ENCODE data around the gene PROSER3.
"Not testable (repeated sequence)": the region's sequence is repeated elsewhere in the genome, so short reads cannot be mapped to it uniquely, and the experiment has no call there.

The PROSER3 gene

DNA sequence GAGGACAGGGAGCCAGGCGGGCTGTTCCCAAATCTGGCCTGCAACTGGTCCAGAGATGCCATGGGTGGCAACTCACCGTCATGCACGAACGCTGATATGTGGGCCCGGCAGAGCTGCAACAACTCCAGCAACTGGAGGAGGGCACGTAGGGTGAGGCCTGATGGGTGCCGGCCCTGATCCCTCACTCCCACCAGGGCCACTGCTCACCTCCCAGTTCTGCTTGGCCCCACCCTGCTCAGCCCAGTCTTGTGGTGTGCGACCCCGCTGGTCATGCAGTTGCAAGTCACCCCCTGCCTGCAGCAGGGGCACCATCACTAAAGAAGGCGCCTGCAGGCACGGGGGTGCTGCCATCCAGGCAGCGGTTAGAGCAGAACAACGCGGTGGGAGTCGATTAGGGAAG is 34.3 kb downstream of the PROSER3 start:
- no peak for DNase-seq (ENCODE audit: low read depth)

DNA sequence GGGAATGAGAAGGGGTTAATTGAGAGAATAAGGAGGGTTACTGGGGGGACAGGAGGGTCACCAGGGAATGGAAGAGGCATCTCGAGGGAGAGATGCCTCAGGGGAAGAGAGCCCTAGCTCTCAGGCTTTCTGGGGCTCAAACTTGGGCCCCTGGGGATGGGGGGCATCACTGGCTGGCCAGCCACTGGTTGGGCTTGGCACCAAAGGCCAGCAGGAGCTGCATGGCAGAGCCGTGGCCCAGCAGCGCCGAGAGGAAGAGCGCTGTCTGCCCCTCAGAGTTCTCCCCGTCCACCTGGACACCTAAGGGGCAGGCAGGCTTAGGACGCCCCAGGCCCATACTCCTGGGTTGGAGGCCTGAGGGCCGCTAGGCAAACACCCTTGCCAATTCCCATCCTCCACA is 34.9 kb downstream of the PROSER3 start:
- no peak for DNase-seq (ENCODE audit: low read depth)

DNA sequence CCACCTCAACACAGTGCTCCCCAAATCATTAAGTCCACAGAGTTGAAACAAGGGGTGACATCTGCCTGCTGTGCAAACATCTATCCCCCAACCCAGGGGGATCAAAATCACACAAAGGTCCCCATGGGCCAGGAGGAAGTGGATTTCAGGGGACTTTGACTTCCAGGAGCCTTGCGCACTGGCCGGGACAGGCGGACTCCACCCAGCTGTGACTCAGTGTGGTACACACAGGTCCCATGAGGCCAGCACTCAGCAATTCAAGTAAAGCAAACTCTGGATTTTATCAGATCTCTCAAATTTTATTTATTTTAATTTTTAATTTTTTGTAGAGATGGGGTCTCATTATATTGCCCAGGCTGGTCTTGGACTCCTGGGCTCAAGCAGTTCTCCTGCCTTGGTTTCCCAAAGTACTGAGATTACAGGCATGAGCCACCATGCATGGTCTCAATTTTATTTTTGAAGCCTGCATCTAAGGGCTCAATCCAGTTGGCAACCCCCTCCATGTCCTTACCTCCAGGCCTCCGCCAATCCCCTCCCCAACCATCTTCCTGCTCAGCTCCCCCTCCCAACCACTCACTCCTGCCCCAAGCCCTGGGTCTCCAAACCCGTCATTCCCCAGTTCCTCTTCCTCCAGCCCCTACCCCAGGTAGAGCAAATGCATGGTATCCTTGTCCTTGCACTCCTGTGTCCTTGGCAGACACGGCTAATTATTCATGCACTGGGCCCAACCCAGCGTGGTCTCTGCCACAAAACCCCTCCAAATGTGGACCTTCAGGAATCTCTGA is 35.6 kb downstream of the PROSER3 start:
- DNase-seq (ENCODE audit: low read depth) = no peak

DNA sequence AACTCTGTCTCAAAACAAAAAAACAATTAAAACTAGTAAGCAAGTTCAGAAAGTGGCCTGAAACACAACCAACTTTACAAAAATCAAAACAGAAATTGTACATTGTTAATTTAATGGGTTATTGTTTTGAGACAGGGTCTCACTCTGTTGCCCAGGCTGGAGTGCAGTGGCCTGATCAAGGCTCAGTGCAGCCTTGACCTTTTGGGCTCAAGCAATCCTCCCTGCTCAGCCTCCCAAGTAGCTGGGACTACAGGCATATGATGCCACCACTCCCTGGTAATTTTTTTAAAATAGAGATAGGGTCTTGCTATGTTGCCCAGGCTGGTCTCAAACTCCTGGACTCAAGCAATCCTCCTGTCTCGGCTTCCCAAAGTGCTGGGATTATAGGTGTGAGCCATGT is 37.6 kb downstream of the PROSER3 start:
- DNase-seq (ENCODE audit: low read depth) = not testable (repeated sequence)

DNA sequence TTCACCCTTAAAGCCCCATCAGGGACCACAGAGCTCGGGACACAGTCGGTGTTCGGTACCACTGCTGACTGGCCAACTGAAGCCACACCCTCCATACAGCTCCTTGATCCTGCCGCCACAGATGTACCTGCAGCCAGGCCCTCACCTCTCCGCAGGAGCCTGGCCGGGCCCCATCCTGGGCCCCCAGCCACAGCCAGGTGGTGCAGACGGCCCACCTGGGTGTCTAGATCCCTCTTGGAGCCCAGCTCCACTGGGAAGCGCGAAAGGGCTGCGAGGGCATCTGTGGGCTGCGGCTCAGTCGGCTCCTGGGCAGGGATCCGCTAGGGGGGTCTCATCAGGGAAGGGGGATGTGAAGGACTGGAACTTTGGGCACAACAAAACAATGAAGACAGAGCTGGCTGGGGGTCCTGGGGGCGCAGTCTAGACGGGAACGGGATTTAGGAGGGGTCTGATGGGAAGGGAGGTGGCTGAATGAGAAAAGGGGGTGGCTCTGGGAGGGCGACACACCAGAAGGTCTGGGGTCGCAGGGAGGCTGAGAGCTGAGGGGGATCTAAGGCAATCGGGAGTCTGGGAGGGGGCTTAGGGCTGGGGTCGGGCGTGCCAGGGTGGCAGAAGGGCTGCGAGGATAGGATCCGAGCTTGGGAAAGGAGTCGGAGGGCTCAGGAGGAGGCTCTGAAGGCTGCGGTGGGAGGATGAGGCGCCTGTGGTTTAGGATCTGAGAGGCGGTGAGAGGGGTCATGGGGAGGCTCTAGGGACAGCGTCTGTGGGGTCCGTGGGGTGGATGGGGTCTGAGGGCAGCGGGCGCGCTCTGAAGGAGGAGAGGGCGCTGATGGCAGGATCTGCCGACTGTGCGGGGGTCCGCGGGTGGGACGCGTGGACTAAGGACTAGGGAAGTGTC is 38.9 kb downstream of the PROSER3 start:
- no peak for DNase-seq (ENCODE audit: low read depth)

DNA sequence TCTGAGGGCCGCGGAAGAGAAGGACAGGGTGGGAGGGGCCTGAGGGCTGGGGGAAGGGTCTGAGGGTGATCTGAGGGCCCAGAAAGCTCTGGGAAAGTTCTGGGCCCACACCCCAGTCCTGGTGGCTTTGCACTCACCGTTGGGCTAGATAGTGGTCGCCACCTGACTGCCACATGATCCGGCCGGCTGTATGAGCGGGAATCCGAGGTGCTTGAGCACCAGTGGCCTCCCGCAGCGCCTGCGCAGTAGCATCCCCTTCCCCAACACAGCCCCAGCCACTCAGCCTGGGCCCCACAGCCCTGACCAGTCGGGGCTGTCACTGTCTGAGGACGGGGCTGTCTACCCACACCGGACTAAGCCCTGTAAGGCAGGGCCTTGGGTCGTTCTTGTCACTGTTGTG is 39.7 kb downstream of the PROSER3 start:
- DNase-seq (ENCODE audit: low read depth) = no peak

DNA sequence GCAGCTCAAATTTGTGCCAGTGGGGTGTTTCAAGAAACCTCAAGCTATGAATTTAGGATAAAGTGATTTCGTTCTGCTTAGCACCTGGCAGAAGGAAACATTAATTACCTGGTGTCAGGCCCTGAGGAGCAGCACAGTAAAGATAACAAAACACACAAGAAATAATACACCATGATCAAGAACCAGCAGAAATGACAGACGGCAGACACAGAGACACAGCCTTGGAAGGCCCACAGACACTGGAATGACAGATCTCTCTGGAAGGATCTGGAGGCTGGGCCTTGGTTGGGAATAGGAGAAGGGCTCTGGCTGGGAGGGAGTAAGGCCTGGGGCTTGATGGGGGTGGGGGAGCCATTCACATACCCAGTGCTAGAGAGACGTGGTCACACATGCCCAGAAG is 43.9 kb downstream of the PROSER3 start:
- no peak for DNase-seq (ENCODE audit: low read depth)

DNA sequence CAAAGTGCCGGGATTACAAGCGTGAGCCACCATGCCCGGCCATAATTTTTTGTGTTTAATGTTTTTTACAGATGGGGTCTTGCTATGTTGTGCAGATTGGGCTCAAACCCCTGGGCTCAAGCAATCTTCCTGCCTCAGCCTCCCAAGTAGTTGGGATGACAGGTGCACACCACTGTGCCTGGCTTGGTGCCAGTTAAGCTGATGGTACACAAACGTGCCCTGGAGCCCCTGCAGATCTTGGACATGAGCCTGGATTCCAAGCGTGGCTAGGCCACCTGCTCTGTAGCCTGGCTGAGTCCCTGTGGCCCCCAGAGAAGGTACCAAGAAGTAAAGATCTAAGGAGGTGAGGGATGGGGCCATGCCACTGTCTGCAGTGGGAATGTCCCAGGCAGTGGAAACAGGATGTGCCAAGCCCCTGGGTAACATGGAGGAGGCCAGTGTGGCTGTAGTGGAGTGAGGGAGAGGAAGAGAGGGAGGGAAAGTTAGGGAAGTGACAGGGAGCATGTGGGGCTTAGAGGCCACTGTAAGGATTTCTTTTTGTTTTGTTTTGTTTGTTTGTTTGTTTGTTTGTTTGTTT is 47.6 kb downstream of the PROSER3 start:
- DNase-seq (ENCODE audit: low read depth) = no peak

DNA sequence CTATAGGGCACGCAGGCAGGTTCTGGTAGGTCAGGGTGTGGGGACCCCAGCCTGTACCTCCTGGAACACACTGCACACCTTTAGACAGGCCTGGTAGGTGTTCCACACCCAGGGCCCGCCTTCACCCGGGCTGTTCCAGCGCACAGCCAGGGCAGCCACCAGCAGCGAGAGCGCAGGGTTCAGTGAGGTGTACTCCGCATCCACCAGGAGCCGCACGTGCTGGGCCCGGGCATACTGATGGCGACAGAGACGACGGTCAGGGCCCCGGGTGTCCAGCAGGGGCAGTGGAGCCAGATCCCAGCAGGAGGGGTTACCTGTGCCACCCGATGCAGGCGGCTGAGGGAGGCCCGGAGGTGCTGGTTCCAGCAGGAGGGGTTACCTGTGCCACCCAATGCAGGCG is 48.6 kb downstream of the PROSER3 start:
- no peak for DNase-seq (ENCODE audit: low read depth)

DNA sequence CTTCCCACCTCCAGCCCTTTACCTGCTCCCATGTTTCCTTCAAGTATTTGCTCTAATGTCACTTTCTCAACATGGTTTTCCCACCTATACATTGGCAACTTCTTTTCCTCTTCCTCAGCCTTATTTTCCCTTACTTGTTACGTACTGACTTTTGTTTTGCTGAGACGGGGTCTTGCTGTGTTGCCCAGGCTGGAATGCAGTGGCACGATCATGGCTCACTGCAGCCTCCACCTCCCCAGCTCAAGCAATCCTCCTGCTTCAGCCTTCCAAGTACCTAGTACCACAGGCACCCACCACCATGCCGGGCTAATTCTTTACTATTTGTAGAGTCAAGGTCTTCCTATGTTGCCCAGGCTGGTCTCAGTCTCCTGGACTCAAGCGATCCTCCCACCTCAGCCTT is 49.7 kb downstream of the PROSER3 start:
- no peak for DNase-seq (ENCODE audit: low read depth)

DNA sequence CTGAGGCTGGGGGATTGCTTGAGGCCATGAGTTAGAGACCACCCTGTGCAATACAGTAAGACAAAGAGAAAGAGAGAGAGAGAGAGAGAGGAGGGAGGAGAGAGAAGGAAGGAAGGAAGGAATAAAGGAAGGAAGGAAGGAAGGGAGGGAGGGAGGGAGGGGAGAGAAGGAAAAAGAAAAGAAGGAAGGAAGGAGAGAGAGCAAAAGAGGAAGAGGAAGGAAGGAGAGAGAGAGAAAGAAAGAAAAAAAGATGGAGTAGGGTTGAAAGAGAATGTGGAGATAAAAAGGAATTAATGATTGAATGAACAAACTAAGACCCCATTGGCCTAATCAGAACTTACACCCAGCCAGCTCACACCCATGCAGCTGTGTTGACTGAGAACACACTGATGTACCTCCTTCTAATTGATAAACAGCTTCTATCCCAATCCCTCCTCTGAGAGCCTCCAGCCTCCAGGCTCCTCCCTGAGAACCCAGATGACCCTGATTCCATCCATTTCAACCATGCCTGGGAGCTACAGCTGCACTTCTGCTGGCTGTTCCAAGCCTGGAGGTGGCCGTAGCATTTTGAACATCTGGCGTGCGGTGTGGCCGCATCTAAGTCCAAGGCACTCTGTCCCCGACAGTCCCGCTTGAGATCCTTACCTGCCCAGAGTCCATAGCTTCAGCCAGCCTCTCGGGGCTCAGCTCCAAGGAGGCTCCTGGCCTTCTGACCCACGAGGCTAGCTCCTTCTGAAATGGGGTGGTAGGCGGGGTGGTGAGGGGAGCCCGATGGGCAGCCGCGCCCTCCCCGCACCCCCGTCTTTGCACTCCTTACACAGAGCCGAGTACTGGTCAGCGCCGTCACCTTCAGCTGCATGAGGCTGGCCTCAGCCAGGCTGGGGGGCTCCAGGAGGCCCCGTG is 53.6 kb downstream of the PROSER3 start:
- no peak for DNase-seq (ENCODE audit: low read depth)

DNA sequence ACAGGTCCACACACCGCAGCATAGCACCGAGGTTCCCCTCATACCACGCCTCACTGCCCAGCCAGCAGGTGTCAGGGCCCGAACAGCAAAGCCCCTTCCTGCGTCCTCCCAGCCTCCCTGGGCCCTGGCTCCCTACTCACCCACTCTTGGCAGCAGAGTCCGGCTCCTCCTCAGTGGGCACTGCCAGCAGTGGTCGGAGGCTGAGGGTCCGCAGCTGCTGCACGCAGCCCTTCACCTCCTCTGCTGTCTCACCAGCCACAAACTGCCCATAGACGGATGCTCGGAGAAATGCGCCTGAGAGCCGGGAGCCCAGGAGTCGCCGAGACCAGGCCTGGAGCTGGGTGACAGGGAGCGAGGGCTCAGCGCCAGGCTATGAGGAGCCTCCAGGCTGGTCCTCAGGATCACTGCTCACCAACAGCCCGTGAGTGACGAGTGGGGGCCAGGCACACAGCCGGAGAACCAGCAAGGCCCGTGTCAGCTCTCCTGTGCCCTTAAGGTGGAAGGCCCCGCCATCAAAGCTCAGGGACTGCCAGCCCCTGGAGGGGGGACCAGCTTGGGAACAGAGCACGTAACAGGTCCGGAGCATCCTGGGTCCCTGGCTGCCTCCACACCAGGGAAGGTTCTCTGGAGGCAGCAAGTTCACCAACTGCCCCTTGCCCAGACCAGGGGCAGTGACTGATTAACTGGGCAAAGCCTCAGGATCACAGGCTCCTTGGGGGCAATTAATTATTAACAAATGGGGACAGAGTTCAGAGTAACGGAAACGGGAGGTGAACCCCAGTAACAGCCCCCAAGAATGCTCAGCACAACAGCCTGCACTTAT is 54.5 kb downstream of the PROSER3 start, which contains the start of gene PRODH2:
Gene PRODH2 (minus strand): TSS at position 626 of the 823 bp plus-strand sequence. CDS start 40 bp downstream, at position 586.
- no peak for DNase-seq (ENCODE audit: low read depth)

DNA sequence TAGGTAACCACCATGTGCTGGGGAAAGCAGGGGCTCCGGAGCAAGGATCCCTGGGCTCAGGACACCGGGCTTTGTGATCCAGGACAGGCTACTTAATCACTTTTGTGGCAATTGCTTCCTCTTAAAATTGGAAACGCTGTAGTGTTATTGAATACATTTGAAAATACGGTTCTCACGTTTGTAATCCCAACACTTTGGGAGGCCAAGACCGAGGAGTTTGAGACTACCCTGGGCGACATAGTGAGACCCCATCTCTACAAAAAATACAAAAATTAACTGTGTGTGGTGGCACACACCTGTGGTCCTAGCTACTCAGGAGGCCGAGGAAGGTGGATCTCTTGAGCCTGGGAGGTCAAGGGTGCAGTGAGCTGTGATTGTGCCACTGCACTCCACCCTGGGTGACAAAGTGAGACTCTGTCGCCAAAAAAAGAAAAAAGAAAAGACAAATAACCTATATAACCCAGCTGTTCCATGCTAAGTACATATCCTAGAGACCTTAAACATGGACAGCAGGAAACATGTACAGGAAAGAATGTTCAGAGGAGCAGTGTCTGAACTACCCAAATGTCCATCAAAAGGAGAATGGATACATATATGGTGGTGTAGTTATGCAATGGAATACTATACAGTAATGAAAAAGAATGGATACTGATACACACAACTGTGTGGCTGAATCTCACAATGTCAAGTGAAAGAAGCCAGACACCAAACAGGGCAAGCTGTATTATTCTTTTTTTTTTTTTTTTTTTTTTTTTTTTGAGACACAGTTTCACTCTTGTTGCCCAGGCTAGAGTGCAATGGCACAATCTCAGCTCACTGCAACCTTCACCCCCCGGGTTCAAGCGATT is 55.3 kb downstream of the PROSER3 start:
- DNase-seq (ENCODE audit: low read depth) = no peak

DNA sequence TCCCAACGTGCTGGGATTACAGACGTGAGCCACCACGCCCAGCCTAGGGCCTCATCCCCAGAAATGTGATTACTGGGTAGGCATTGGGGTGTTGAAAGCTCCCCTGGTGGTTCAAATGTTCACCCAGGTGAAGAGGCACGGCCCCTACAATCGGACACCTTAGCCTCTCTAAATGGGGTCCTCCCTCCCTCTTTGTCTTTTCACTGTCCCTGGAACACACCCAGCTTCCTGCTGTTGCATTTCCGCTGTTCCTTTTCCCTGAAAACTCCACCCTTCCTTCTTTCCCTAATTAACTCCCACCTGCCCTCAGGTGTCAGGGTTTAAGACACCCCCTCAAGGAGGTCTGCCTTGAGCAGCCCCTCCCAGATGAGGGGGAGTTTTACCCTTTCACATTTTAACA is 58.3 kb downstream of the PROSER3 start:
- no peak for DNase-seq (ENCODE audit: low read depth)

DNA sequence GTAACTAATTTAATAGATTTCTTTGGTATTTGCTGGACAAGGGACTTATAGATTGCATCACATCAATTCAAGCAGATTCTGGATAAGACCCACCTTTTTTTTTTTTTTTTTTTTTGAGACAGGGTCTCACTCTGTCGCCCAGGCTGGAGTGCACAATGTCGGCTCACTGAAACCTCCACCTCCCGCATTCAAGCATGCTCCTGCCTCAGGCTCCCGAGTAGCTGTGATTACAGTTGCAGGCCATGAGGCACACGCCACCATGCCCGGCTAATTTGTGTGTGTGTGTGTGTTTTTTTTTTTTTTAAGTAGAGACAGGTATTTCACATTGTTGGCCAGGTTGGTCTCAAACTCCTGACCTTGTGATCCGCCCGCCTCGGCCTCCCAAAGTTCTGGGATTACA is 58.9 kb downstream of the PROSER3 start:
- no peak for DNase-seq (ENCODE audit: low read depth)

DNA sequence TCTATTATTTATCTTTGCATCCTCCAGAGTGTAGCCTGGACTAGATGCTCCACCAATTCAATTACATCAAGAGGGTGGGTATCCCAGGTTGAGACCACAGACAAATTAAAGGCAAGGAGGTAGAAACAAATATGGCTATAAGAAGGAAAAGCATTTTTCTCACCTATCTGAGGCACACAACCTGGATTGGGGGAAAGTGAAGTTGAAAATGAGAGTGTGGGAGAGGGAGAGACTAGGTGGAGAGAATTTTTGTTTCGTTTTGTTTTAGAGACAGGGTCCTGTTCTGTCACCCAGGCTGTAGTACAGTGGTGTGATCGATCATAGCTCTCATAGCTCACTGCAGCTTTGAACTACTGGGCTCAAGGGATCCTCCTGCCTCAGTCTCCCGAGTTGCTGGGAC is 60.5 kb downstream of the PROSER3 start:
- no peak for DNase-seq (ENCODE audit: low read depth)
